ENCODE data around the gene CST9L.

The CST9L gene

DNA sequence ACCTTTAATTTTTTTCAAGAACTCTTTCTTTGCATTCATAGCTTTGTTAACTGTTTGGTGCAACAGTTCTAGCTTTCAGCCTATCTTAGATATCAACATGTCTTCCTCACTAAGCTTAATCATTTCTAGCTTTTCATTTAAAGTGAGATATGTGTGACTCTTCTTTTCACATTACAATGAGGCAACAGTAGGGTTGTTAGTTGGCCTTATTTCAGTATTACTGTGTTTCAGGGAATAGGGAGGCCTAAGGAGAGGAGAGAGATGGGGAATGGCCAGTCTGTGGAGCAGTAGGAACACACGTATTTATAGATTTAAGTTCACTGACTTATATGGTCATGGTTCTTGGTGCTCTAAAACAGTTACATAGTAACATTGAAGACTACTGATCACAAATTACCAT, 35.8 kb downstream of the CST9L start:
- H2AFZ ChIP-seq (ENCODE audit: low read depth, low read length), result no peak overlapping the region
- H3K4me1 ChIP-seq (ENCODE audit: insufficient read depth, low read length), result peaks cover 7% of the 10 kb centered on the region
- no peaks in the 10 kb centered on the region for H3K9me3 ChIP-seq (ENCODE audit: low read length)
- peaks cover 5% of the 10 kb centered on the region for H3K27me3 ChIP-seq (ENCODE audit: insufficient read depth, low read length)
- no peak overlapping the region for H3K4me3 ChIP-seq (ENCODE audit: low read length)
- H3K36me3 ChIP-seq (ENCODE audit: insufficient read depth, low read length), result no peaks in the 10 kb centered on the region

GRCh38 chr20:23530937-23531567, 37.2 kb downstream of the CST9L start:
- H3K4me3 ChIP-seq (ENCODE audit: low read length), result no peak overlapping the region
- peaks cover 7% of the 10 kb centered on the region for H3K4me1 ChIP-seq (ENCODE audit: insufficient read depth, low read length)
- H3K36me3 ChIP-seq (ENCODE audit: insufficient read depth, low read length), result no peaks in the 10 kb centered on the region
- no peaks in the 10 kb centered on the region for H3K9me3 ChIP-seq (ENCODE audit: low read length)
- H3K27me3 ChIP-seq (ENCODE audit: insufficient read depth, low read length), result peaks cover 5% of the 10 kb centered on the region
- no peak overlapping the region for H2AFZ ChIP-seq (ENCODE audit: low read depth, low read length)

DNA sequence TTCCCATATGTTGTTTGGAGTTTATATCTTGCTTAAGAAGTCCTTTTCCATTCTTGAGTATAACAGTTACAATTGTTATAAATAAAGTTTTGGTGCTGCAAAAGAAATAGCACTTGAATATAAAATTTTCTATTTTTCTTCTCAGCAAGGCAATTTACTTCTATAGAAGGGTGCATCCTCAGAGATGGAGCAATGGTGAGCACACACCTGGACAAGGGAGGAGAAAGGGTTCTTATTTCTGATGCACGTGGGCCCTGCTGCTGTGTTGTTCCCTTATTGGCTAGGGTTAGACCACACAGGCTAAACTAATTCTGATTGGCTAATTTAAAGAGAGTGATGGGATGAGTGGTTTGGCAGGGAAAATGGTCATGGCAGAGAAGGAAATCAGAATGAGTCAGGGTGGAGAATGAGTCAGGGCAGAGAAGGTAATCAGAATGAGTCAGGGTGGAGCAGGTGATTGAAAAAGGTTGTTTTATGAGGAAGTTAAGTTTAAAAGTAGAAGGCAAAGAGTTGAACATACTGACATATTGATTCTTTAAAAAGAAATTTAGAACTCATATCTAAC, 39.3 kb downstream of the CST9L start:
- no peak overlapping the region for H2AFZ ChIP-seq (ENCODE audit: low read depth, low read length)
- peaks cover 13% of the 10 kb centered on the region for H3K27me3 ChIP-seq (ENCODE audit: insufficient read depth, low read length)
- H3K9me3 ChIP-seq (ENCODE audit: low read length), result no peaks in the 10 kb centered on the region
- no peak overlapping the region for H3K4me3 ChIP-seq (ENCODE audit: low read length)
- H3K36me3 ChIP-seq (ENCODE audit: insufficient read depth, low read length), result no peaks in the 10 kb centered on the region
- peaks cover 7% of the 10 kb centered on the region for H3K4me1 ChIP-seq (ENCODE audit: insufficient read depth, low read length)

- Histone ChIP-seq H3K36me3 (ENCODE audit: insufficient read depth, low read length) (no peaks in the 10 kb centered on the region), H2AFZ (ENCODE audit: low read depth, low read length) (no peak overlapping the region), H3K27me3 (ENCODE audit: insufficient read depth, low read length) (peaks cover 13% of the 10 kb centered on the region), H3K4me1 (ENCODE audit: insufficient read depth, low read length) (no peaks in the 10 kb centered on the region), H3K4me3 (ENCODE audit: low read length) (no peak overlapping the region), H3K9me3 (ENCODE audit: low read length) (no peaks in the 10 kb centered on the region)
Observed at GRCh38 chr20:23526850-23527249, 41.4 kb downstream of the CST9L start.

DNA sequence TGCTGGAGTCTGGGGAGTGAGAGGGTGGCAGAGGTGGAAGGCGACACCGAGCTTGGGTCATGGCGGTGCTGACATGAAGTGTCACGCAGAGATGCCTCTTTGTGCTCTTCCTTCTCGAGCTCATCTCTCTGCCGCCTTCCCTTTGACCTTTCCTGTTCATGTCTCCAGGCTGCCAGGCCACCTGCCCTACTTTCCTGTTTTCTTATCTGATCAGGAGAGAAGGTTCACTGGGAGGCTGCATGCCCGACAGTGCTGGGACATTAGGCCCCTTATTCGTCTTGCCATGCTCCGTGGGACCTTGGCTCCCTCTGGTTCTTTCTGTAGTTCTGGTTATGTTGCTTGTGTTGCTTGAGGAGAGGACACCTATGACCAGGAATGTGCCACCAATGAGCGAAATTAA, 44.1 kb downstream of the CST9L start:
- peaks cover 10% of the 10 kb centered on the region for H3K27me3 ChIP-seq (ENCODE audit: insufficient read depth, low read length)
- no peaks in the 10 kb centered on the region for H3K9me3 ChIP-seq (ENCODE audit: low read length)
- H2AFZ ChIP-seq (ENCODE audit: low read depth, low read length), result no peak overlapping the region
- H3K4me3 ChIP-seq (ENCODE audit: low read length), result no peak overlapping the region
- no peaks in the 10 kb centered on the region for H3K4me1 ChIP-seq (ENCODE audit: insufficient read depth, low read length)
- no peaks in the 10 kb centered on the region for H3K36me3 ChIP-seq (ENCODE audit: insufficient read depth, low read length)

DNA sequence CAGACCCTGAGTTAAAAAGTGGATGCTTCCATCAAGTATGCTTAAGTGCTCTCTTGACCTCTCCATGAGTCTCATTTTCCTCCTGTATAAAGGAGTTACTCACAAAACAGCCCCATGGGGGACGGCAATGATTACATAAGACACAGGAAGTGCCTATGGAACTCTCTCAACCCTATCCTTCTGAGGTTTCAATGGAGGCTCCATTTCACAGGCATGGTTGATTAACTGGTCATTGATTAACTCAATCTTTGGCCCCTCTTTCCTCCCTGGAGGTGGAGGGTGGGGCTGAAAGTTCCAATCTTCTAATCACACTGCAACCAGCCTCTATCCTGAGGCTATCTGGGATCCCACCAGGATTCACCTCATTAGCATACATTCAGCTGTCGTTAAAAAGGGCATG, 48.1 kb downstream of the CST9L start:
- no peaks in the 10 kb centered on the region for H3K36me3 ChIP-seq (ENCODE audit: insufficient read depth, low read length)
- no peaks in the 10 kb centered on the region for H3K9me3 ChIP-seq (ENCODE audit: low read length)
- H3K27me3 ChIP-seq (ENCODE audit: insufficient read depth, low read length), result peaks cover 14% of the 10 kb centered on the region
- H3K4me3 ChIP-seq (ENCODE audit: low read length), result no peak overlapping the region
- H2AFZ ChIP-seq (ENCODE audit: low read depth, low read length), result no peak overlapping the region
- H3K4me1 ChIP-seq (ENCODE audit: insufficient read depth, low read length), result no peaks in the 10 kb centered on the region

DNA sequence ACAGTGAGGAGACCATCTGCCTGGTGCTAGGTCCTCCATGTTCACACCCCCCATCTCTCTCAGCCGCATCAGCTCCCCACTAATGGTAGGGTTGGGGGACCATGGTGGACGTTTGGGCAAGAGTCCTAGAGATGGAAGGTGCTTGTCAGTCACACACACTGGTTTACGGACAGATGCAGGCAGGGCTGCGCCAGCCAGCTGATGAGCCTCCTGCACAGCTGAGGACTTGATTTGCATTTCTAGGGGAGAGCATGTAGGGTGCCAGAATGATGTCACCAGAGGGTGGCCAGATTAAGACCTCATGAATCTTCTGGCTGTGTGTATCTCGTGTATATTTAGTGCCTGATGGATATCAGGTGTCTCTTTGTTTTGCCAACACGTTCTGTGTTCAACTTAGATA, 48.7 kb downstream of the CST9L start:
- Histone ChIP-seq H3K4me1 (ENCODE audit: insufficient read depth, low read length) (no peaks in the 10 kb centered on the region), H3K36me3 (ENCODE audit: insufficient read depth, low read length) (no peaks in the 10 kb centered on the region), H3K4me3 (ENCODE audit: low read length) (no peak overlapping the region), H2AFZ (ENCODE audit: low read depth, low read length) (no peak overlapping the region), H3K9me3 (ENCODE audit: low read length) (no peaks in the 10 kb centered on the region), H3K27me3 (ENCODE audit: insufficient read depth, low read length) (peaks cover 17% of the 10 kb centered on the region)

- Histone ChIP-seq H3K36me3 (ENCODE audit: insufficient read depth, low read length) (no peaks in the 10 kb centered on the region), H3K4me1 (ENCODE audit: insufficient read depth, low read length) (no peaks in the 10 kb centered on the region), H3K9me3 (ENCODE audit: low read length) (no peaks in the 10 kb centered on the region), H3K27me3 (ENCODE audit: insufficient read depth, low read length) (peaks cover 13% of the 10 kb centered on the region), H2AFZ (ENCODE audit: low read depth, low read length) (no peak overlapping the region), H3K4me3 (ENCODE audit: low read length) (no peak overlapping the region)
Observed at GRCh38 chr20:23517719-23518118, 50.6 kb downstream of the CST9L start.

DNA sequence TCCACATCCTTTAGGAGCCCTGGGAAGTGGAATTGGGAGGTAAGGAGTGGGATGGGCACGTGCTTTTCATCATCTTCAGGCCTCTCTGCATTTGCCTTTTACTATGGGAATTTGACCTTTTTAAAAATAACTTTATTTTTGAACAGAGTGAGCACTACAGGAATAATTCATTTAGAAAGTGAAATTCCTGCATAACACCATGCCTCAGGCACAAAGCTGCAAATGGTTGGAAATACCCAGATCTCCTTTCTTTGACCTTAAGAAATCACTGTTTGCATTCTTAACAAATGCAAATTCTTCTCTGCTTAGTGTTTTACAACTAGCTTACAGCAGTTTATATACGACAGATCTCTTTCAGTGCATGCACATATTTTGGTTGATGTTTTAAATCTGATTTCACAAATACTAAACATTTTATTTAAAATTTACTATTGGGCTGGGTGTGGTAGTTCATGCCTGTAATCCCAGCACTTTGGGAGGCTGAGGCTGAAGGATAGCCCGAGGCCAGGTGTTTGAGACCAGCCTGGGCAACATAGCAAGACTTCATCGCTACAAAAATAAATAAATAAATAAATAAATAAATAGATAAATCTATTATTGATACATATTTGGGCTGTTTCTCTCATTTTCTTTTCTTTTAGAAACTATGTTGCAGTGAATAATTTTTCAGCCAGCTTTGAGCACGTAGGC, 52.9 kb downstream of the CST9L start:
- Histone ChIP-seq H3K27me3 (ENCODE audit: insufficient read depth, low read length) (peaks cover 16% of the 10 kb centered on the region), H3K9me3 (ENCODE audit: low read length) (no peaks in the 10 kb centered on the region), H2AFZ (ENCODE audit: low read depth, low read length) (no peak overlapping the region), H3K4me1 (ENCODE audit: insufficient read depth, low read length) (no peaks in the 10 kb centered on the region), H3K4me3 (ENCODE audit: low read length) (no peak overlapping the region), H3K36me3 (ENCODE audit: insufficient read depth, low read length) (no peaks in the 10 kb centered on the region)

- Histone ChIP-seq H3K9me3 (ENCODE audit: low read length) (no peaks in the 10 kb centered on the region), H3K4me3 (ENCODE audit: low read length) (no peak overlapping the region), H3K4me1 (ENCODE audit: insufficient read depth, low read length) (no peaks in the 10 kb centered on the region), H3K27me3 (ENCODE audit: insufficient read depth, low read length) (peaks cover 16% of the 10 kb centered on the region), H2AFZ (ENCODE audit: low read depth, low read length) (no peak overlapping the region), H3K36me3 (ENCODE audit: insufficient read depth, low read length) (no peaks in the 10 kb centered on the region)
Observed at GRCh38 chr20:23514848-23515247, 53.4 kb downstream of the CST9L start.
